Hepatocyte (in vitro differentiated cells): Measurements from ENCODE around the gene KCNV2.

ENCODE experiments used
- CTCF ChIP-seq: fragments of 200-600 bp; sonication (generic); IDR thresholded peaks from 2 replicates; pipeline ENCODE4 v1.5.1; 2016; ENCODE audit warnings: antibody characterized with exemption, mild to moderate bottlenecking; ENCODE audit not compliant: poor library complexity
- EZH2 ChIP-seq: fragments of 200-600 bp; sonication (generic); IDR thresholded peaks from 2 replicates; pipeline ENCODE4 v1.6.1; 2016; ENCODE audit warnings: antibody characterized with exemption, mild to moderate bottlenecking, borderline replicate concordance
- EZH2phosphoT487 ChIP-seq: fragments of 200-600 bp; sonication (generic); IDR thresholded peaks from one replicate; pipeline ENCODE4 v1.6.1; 2018; ENCODE audit warnings: antibody characterized with exemption, mild to moderate bottlenecking, low read depth, moderate library complexity; ENCODE audit not compliant: unreplicated experiment, severe bottlenecking

- TF ChIP-seq EZH2phosphoT487, result no peak
- no peak for TF ChIP-seq EZH2
- TF ChIP-seq CTCF, result no peak
Measured at GRCh38 chr9:2726650-2727340, 9.5 kb downstream of the KCNV2 start.
